HepG2 (cell line): ENCODE results near the gene C20orf204. TPM values are rescaled to one million over a fixed set of nuclear protein-coding genes. Genes with fewer than 3 reads are reported as not detected.

ENCODE experiments used
- AHR ChIP-seq: IDR thresholded peaks from 2 replicates; pipeline ENCODE4 v1.6.1; 2018; ENCODE audit warnings: missing genetic modification reagents, missing compliant biosample characterization
- ELF3 ChIP-seq: IDR thresholded peaks from 2 replicates; pipeline ENCODE4 v1.6.1; 2016; ENCODE audit warnings: missing genetic modification reagents, missing compliant biosample characterization
- GABPA ChIP-seq, 2 experiments: IDR thresholded peaks; 2 replicates each; pipeline ENCODE4 v1.6.1; 2011 to 2016; ENCODE audit warnings: low read depth in 2 of 2, low read length in 1 of 2, missing biosample characterization in 1 of 2, missing genetic modification characterization in 1 of 2
- HMG20B ChIP-seq: conservative IDR thresholded peaks from 2 replicates; pipeline ENCODE4 v1.6.1; 2016; ENCODE audit warnings: missing genetic modification reagents, missing compliant biosample characterization
- HOMEZ ChIP-seq: IDR thresholded peaks from 2 replicates; pipeline ENCODE4 v1.6.1; 2016; ENCODE audit warnings: low read depth
- KDM6A ChIP-seq: IDR thresholded peaks from 2 replicates; pipeline ENCODE4 v1.6.1; 2016; ENCODE audit warnings: low read depth
- KLF11 ChIP-seq: IDR thresholded peaks from 2 replicates; pipeline ENCODE4 v1.6.1; 2016; ENCODE audit warnings: missing compliant biosample characterization
- MTA3 ChIP-seq: sonication (generic); formaldehyde crosslinking; IDR thresholded peaks from 2 replicates; pipeline ENCODE4 v1.4.0; 2020; ENCODE audit warnings: missing genetic modification reagents
- MYC ChIP-seq: sonication (generic); formaldehyde crosslinking; IDR thresholded peaks from 2 replicates; pipeline ENCODE4 v1.9.0; 2021; ENCODE audit warnings: missing genetic modification reagents, borderline replicate concordance
- NONO ChIP-seq, 2 experiments: fragments of 450-650 bp in 1 of 2; sonication (generic) in 1 of 2; formaldehyde crosslinking in 1 of 2; IDR thresholded peaks in 1 of 2; conservative IDR thresholded peaks in 1 of 2; 2 replicates each; pipeline versions ENCODE4 v1.6.1 to v1.8.0; 2017 to 2022; ENCODE audit warnings: mild to moderate bottlenecking in 1 of 2, missing genetic modification reagents in 1 of 2, moderate library complexity in 1 of 2
- SAFB2 ChIP-seq: sonication (generic); formaldehyde crosslinking; IDR thresholded peaks from 2 replicates; pipeline ENCODE4 v1.5.1; 2020; ENCODE audit warnings: missing genetic modification reagents, low read depth, mild to moderate bottlenecking, borderline replicate concordance
- SAP130 ChIP-seq: IDR thresholded peaks from 2 replicates; pipeline ENCODE4 v1.6.1; 2016; ENCODE audit warnings: low read depth
- SIN3A ChIP-seq: IDR thresholded peaks from 2 replicates; pipeline ENCODE4 v1.6.1; 2011; ENCODE audit warnings: low read depth, mild to moderate bottlenecking, control low read depth, low read length, borderline replicate concordance
- TAF1 ChIP-seq: sonication (generic); formaldehyde crosslinking; IDR thresholded peaks from 2 replicates; pipeline ENCODE4 v1.4.0; 2020; ENCODE audit warnings: missing genetic modification reagents
- TOPORS ChIP-seq: sonication (generic); formaldehyde crosslinking; IDR thresholded peaks from 2 replicates; pipeline ENCODE4 v1.8.0; 2023; ENCODE audit warnings: mild to moderate bottlenecking, missing genetic modification reagents
- U2AF1 ChIP-seq: fragments of 200-400 bp; formaldehyde crosslinking; optimal IDR thresholded peaks from 2 replicates; pipeline ENCODE3; 2017; ENCODE audit warnings: mild to moderate bottlenecking, low read depth, low read length
- ZNF333 ChIP-seq: sonication (generic); formaldehyde crosslinking; IDR thresholded peaks from 2 replicates; pipeline ENCODE4 v1.4.0; 2020; ENCODE audit warnings: mild to moderate bottlenecking, missing genetic modification reagents, borderline replicate concordance
- ZNF564 ChIP-seq: sonication (generic); formaldehyde crosslinking; IDR thresholded peaks from 2 replicates; pipeline ENCODE4 v1.8.1; 2023; ENCODE audit warnings: mild to moderate bottlenecking, missing genetic modification reagents
- ZNF605 ChIP-seq: sonication (generic); formaldehyde crosslinking; IDR thresholded peaks from 2 replicates; pipeline ENCODE4 v1.8.0; 2022; ENCODE audit warnings: mild to moderate bottlenecking, missing genetic modification reagents
- ZNF746 ChIP-seq: sonication (generic); formaldehyde crosslinking; IDR thresholded peaks from 2 replicates; pipeline ENCODE4 v1.8.0; 2022; ENCODE audit warnings: mild to moderate bottlenecking, missing genetic modification reagents
- ZNF775 ChIP-seq: sonication (generic); formaldehyde crosslinking; IDR thresholded peaks from 2 replicates; pipeline ENCODE4 v1.4.0; 2020; ENCODE audit warnings: missing genetic modification reagents, mild to moderate bottlenecking, moderate library complexity, borderline replicate concordance
- ZNF781 ChIP-seq: sonication (generic); formaldehyde crosslinking; IDR thresholded peaks from 2 replicates; pipeline ENCODE4 v1.5.1; 2020; ENCODE audit warnings: borderline replicate concordance, mild to moderate bottlenecking, missing genetic modification reagents; ENCODE audit errors: not compliant biosample characterization
- ZNF782 ChIP-seq: sonication (generic); formaldehyde crosslinking; IDR thresholded peaks from 2 replicates; pipeline ENCODE4 v1.4.0; 2020; ENCODE audit warnings: missing genetic modification reagents, mild to moderate bottlenecking, borderline replicate concordance
- polyA plus RNA-seq, 8 experiments: library from polyadenylated mRNA; depleted of rRNA in 3 of 8; stranded (reverse) in 7 of 8; unstranded in 1 of 8; fragments of >200 nt; fragmentation: Illumina TruSeq in 4 of 8; extraction: Trizol in 4 of 8; gene quantifications; 2 replicates each; pipeline versions ENCODE4 v1.2.1 to v1.2.3, GENCODE V29; 2011 to 2016; ENCODE audit warnings: low read depth in 4 of 8, missing spikeins in 1 of 8, mixed read lengths in 1 of 8; ENCODE audit not compliant: insufficient read depth in 1 of 8
- total RNA-seq, 5 experiments: library from RNA; depleted of rRNA; stranded (reverse); fragments of >200 nt; fragmentation: Illumina TruSeq; extraction: Trizol; gene quantifications; 2 replicates each; pipeline ENCODE4 v1.2.3, GENCODE V29; 2016; ENCODE audit warnings: low read depth in 1 of 5
- TF ChIP-seq, protein P1 (sequence below): sonication (generic); IDR thresholded peaks from 2 replicates; pipeline ENCODE4 v1.6.1; 2016; ENCODE audit warnings: low read depth, borderline replicate concordance
- TF ChIP-seq, protein P2 (sequence below): sonication (generic); formaldehyde crosslinking; IDR thresholded peaks from 2 replicates; pipeline ENCODE4 v1.9.0; 2021; ENCODE audit warnings: missing genetic modification reagents, borderline replicate concordance
- TF ChIP-seq, protein P3 (sequence below): sonication (generic); formaldehyde crosslinking; IDR thresholded peaks from 2 replicates; pipeline ENCODE4 v1.4.0; 2020; ENCODE audit warnings: missing genetic modification reagents

Gene C20orf204
- total and polyA plus RNA-seq, 2 of the 13 experiments (the other 11 are each of a cell fraction or from before 2014, with no cell fraction given): 22.1 to 80.0 TPM

DNA sequence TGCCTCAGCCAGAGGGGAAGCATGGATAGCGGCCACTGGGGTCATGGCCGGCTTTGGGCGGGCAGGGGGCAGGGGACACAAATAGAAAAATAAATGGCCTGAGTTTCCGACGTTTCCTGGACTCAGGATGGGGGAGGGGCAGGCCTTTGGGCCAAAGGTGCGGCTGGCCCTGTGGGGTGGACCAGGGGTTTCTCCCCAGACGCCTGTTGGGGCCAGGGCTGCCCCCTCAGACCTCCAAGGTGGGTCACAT, 20.6 kb downstream of the C20orf204 start (continued):
- no peak for TF ChIP-seq NONO (IDR thresholded peaks at IDR 0.05)
- peak; percentile 55; the same call in 1 of the 2 replicates for TF ChIP-seq NONO (CRISPR knock-in tag; conservative IDR thresholded peaks at IDR 0.05)
- TF ChIP-seq AHR: no peak
- TF ChIP-seq SAFB2 (CRISPR knock-in tag): no peak; the same call in 1 of the 2 replicates
- TF ChIP-seq MYC (CRISPR knock-in tag): peak; percentile 56; the same call in 1 of the 2 replicates
- TF ChIP-seq, protein P1, sequence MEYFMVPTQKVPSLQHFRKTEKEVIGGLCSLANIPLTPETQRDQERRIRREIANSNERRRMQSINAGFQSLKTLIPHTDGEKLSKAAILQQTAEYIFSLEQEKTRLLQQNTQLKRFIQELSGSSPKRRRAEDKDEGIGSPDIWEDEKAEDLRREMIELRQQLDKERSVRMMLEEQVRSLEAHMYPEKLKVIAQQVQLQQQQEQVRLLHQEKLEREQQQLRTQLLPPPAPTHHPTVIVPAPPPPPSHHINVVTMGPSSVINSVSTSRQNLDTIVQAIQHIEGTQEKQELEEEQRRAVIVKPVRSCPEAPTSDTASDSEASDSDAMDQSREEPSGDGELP: peak; percentile 61; the same call in 1 of the 2 replicates
- TF ChIP-seq ELF3 (CRISPR knock-in tag): peak; percentile 89
- TF ChIP-seq ZNF746 (CRISPR knock-in tag): no peak; the same call in 1 of the 2 replicates
- no peak for TF ChIP-seq SIN3A
- TF ChIP-seq ZNF333: no peak
- TF ChIP-seq GABPA (IDR thresholded peaks at IDR 0.05; ENCODE audit: low read depth, low read length): no peak
- TF ChIP-seq GABPA (CRISPR knock-in tag; IDR thresholded peaks at IDR 0.05; ENCODE audit: low read depth): 0 out of 2 replicates have a peak, but pooled peaks have one; percentile 42
- TF ChIP-seq TOPORS (CRISPR knock-in tag): peak; percentile 75; the same call in 1 of the 2 replicates
- TF ChIP-seq, protein P2, sequence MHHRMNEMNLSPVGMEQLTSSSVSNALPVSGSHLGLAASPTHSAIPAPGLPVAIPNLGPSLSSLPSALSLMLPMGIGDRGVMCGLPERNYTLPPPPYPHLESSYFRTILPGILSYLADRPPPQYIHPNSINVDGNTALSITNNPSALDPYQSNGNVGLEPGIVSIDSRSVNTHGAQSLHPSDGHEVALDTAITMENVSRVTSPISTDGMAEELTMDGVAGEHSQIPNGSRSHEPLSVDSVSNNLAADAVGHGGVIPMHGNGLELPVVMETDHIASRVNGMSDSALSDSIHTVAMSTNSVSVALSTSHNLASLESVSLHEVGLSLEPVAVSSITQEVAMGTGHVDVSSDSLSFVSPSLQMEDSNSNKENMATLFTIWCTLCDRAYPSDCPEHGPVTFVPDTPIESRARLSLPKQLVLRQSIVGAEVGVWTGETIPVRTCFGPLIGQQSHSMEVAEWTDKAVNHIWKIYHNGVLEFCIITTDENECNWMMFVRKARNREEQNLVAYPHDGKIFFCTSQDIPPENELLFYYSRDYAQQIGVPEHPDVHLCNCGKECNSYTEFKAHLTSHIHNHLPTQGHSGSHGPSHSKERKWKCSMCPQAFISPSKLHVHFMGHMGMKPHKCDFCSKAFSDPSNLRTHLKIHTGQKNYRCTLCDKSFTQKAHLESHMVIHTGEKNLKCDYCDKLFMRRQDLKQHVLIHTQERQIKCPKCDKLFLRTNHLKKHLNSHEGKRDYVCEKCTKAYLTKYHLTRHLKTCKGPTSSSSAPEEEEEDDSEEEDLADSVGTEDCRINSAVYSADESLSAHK: no peak
- peak; percentile 32; the same call in 1 of the 2 replicates for TF ChIP-seq HMG20B (CRISPR knock-in tag)
- TF ChIP-seq, protein P3, sequence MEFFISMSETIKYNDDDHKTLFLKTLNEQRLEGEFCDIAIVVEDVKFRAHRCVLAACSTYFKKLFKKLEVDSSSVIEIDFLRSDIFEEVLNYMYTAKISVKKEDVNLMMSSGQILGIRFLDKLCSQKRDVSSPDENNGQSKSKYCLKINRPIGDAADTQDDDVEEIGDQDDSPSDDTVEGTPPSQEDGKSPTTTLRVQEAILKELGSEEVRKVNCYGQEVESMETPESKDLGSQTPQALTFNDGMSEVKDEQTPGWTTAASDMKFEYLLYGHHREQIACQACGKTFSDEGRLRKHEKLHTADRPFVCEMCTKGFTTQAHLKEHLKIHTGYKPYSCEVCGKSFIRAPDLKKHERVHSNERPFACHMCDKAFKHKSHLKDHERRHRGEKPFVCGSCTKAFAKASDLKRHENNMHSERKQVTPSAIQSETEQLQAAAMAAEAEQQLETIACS: peak; percentile 50; the same call in 1 of the 2 replicates
- TF ChIP-seq ZNF782 (CRISPR knock-in tag): no peak
- peak; percentile 20; the same call in 1 of the 2 replicates for TF ChIP-seq HOMEZ (CRISPR knock-in tag)
- no peak for TF ChIP-seq ZNF564 (CRISPR knock-in tag)
- TF ChIP-seq KLF11: peak; percentile 29; the same call in 1 of the 2 replicates
- TF ChIP-seq TAF1 (CRISPR knock-in tag): no peak
- no peak for TF ChIP-seq ZNF775 (CRISPR knock-in tag)
- no peak for TF ChIP-seq MTA3 (CRISPR knock-in tag)
- TF ChIP-seq ZNF605 (CRISPR knock-in tag): 0 out of 2 replicates have a peak, but pooled peaks have one; percentile 78
- TF ChIP-seq ZNF781 (CRISPR knock-in tag): no peak
- TF ChIP-seq SAP130 (CRISPR knock-in tag): no peak; the same call in 1 of the 2 replicates
- TF ChIP-seq KDM6A: peak; percentile 19
- no peak for TF ChIP-seq U2AF1
